ENCODE results near the gene SUMF1.

- TF ChIP-seq, protein P1, sequence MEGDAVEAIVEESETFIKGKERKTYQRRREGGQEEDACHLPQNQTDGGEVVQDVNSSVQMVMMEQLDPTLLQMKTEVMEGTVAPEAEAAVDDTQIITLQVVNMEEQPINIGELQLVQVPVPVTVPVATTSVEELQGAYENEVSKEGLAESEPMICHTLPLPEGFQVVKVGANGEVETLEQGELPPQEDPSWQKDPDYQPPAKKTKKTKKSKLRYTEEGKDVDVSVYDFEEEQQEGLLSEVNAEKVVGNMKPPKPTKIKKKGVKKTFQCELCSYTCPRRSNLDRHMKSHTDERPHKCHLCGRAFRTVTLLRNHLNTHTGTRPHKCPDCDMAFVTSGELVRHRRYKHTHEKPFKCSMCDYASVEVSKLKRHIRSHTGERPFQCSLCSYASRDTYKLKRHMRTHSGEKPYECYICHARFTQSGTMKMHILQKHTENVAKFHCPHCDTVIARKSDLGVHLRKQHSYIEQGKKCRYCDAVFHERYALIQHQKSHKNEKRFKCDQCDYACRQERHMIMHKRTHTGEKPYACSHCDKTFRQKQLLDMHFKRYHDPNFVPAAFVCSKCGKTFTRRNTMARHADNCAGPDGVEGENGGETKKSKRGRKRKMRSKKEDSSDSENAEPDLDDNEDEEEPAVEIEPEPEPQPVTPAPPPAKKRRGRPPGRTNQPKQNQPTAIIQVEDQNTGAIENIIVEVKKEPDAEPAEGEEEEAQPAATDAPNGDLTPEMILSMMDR (IDR thresholded peaks at IDR 0.05) = no peak
- no peak for TF ChIP-seq POLR2A (IDR thresholded peaks at IDR 0.05)
Observed at GRCh38 chr3:4320096-4320911, 146.8 kb downstream of the SUMF1 start.

Data from uterus (tissue), 2 donors.